Thoracic aorta (tissue), 2 donors: Measurements from ENCODE around the gene TNS2. TPM values are rescaled to one million over a fixed set of nuclear protein-coding genes. Genes with fewer than 3 reads are reported as not detected.
"Not testable (repeated sequence)": the region's sequence is repeated elsewhere in the genome, so short reads cannot be mapped to it uniquely, and the experiment has no call there.

Experiments
- ATAC-seq: fragments of 150-250 bp; one replicate; pipeline ENCODE4 v1.8.0; 2017; ENCODE audit warnings: low read depth; ENCODE audit not compliant: insufficient number of reproducible peaks, low FRiP score
- DNase-seq: peaks from one replicate; pipeline ENCODE4 v3.0.0-alpha.2; 2020; ENCODE audit warnings: low spot score
- H3K27ac ChIP-seq, 2 donors: fragments of 200-600 bp; sonication (generic); 1 replicate in 1 of 2; 2 replicates in 1 of 2; pipeline ENCODE4 v1.5.1; 2016; ENCODE audit warnings: mild to moderate bottlenecking in 2 of 2, moderate library complexity in 2 of 2
- H3K27me3 ChIP-seq: fragments of 200-600 bp; sonication (generic); replicated peaks from 2 replicates; pipeline ENCODE4 v1.6.0; 2016; ENCODE audit warnings: mild to moderate bottlenecking; ENCODE audit not compliant: insufficient read depth
- H3K36me3 ChIP-seq: fragments of 200-600 bp; sonication (generic); one replicate; pipeline ENCODE4 v1.5.1; 2016
- H3K4me1 ChIP-seq, 2 donors: fragments of 200-600 bp; sonication (generic); 1 replicate in 1 of 2; 2 replicates in 1 of 2; pipeline versions ENCODE4 v1.5.1 to v1.6.0; 2016; ENCODE audit warnings: low read depth in 2 of 2, mild to moderate bottlenecking in 1 of 2; ENCODE audit not compliant: control insufficient read depth in 1 of 2
- H3K4me3 ChIP-seq: fragments of 200-600 bp; sonication (generic); 2 replicates; pipeline ENCODE4 v1.5.1; 2016; ENCODE audit warnings: mild to moderate bottlenecking
- H3K9me3 ChIP-seq: fragments of 200-600 bp; sonication (generic); 2 replicates; pipeline ENCODE4 v1.5.1; 2016
- CTCF ChIP-seq: fragments of 200-600 bp; sonication (generic); IDR thresholded peaks from one replicate; pipeline ENCODE4 v1.5.1; 2019; ENCODE audit warnings: antibody characterized with exemption
- total RNA-seq, 2 donors: library from RNA; depleted of rRNA; stranded (reverse); fragments of >200 nt; gene quantifications; one replicate each; pipeline versions ENCODE4 v1.1.0 to v1.2.3, GENCODE V29; 2016

The TNS2 gene
- total RNA-seq, 2 donors from 2014 or later: 292 to 307 TPM

GRCh38 chr12:53005986-53006809 is 43.7 kb upstream of the TNS2 start, which contains the start of gene EIF4B:
TSS of gene EIF4B (plus strand) at chr12:53006456. CDS start at chr12:53006484, 28 bp downstream.
- H3K9me3 ChIP-seq: no peaks in the 10 kb centered on the region
- ATAC-seq (peak; percentile 97), DNase-seq (peak; percentile 99)
- H3K36me3 ChIP-seq: no peaks in the 10 kb centered on the region
- H3K27me3 ChIP-seq: no peaks in the 10 kb centered on the region
- no peak for TF ChIP-seq CTCF
- H3K4me3 ChIP-seq: peak within 1 kb of the TSS; percentile 89
- H3K27ac ChIP-seq: peak within 1 kb of the TSS; percentile 74 to 83
- H3K4me1 ChIP-seq: peaks cover 29 to 51% of the 10 kb centered on the region in 2 donors

GRCh38 chr12:53006810-53007309 is 43.0 kb upstream of the TNS2 start:
- Histone ChIP-seq H3K9me3 (no peaks in the 10 kb centered on the region), H3K4me1 (peaks cover 31 to 55% of the 10 kb centered on the region in 2 donors), H3K4me3 (peak overlapping the region; percentile 89), H3K27ac (peak overlapping the region; percentile 58 to 83), H3K36me3 (no peaks in the 10 kb centered on the region), H3K27me3 (no peaks in the 10 kb centered on the region)
- ATAC-seq (no peak), DNase-seq (peak; percentile 27)
- no peak for TF ChIP-seq CTCF

GRCh38 chr12:53007343-53007742 is 42.5 kb upstream of the TNS2 start:
- Histone ChIP-seq H3K4me3 (peak overlapping the region; percentile 89), H3K27ac (no peak overlapping the region), H3K27me3 (no peaks in the 10 kb centered on the region), H3K36me3 (no peaks in the 10 kb centered on the region), H3K9me3 (no peaks in the 10 kb centered on the region), H3K4me1 (peaks cover 31 to 55% of the 10 kb centered on the region in 2 donors)
- DNase-seq (no peak), ATAC-seq (no peak)
- no peak for TF ChIP-seq CTCF

- not testable (repeated sequence) for H3K27me3 ChIP-seq, H3K27ac ChIP-seq, H3K36me3 ChIP-seq, ATAC-seq, H3K4me3 ChIP-seq, H3K9me3 ChIP-seq, DNase-seq
- H3K4me1 ChIP-seq: peaks cover 31 to 55% of the 10 kb centered on the region in 2 donors
Observed at GRCh38 chr12:53008760-53009159, 41.1 kb upstream of the TNS2 start.

- Histone ChIP-seq H3K27ac (no peak overlapping the region), H3K36me3 (no peaks in the 10 kb centered on the region), H3K27me3 (no peaks in the 10 kb centered on the region), H3K4me1 (peaks cover 27 to 47% of the 10 kb centered on the region in 2 donors), H3K9me3 (no peaks in the 10 kb centered on the region), H3K4me3 (no peak overlapping the region)
- ATAC-seq (no peak), DNase-seq (no peak)
- no peak for TF ChIP-seq CTCF
Observed at GRCh38 chr12:53010955-53011354, 38.9 kb upstream of the TNS2 start.
